Measurements from ENCODE around the gene PANK1. TPM values are rescaled to one million over a fixed set of nuclear protein-coding genes. Genes with fewer than 3 reads are reported as not detected.

PANK1 gene
- total RNA-seq, 1 experiment from 2014 or later = 24.0 TPM

- ChIA-PET POLR2A (no interaction called here), CTCF (no interaction called here)
- peaks cover 17% of the 10 kb centered on the region for H3K4me1 ChIP-seq
- intact Hi-C loops (cut with micrococcal nuclease; ENCODE audit: unreplicated experiment) = loop anchor here (10.0 kb wide), 1 partner anchor 184 kb away; no protein-coding TSS in a partner anchor
- Mint-ChIP-seq H3K9me3 (ENCODE audit: unreplicated experiment) (peaks cover 9% of the 10 kb centered on the region), H3K36me3 (ENCODE audit: insufficient read depth, unreplicated experiment) (peaks cover 6% of the 10 kb centered on the region), H3K27me3 (ENCODE audit: insufficient read depth, unreplicated experiment) (no peaks in the 10 kb centered on the region), H3K27ac (ENCODE audit: unreplicated experiment) (no peak overlapping the region), H3K4me3 (ENCODE audit: unreplicated experiment) (no peak overlapping the region), H3K4me1 (ENCODE audit: low read depth, unreplicated experiment) (peaks cover 8% of the 10 kb centered on the region)
- H3K27me3 ChIP-seq (replicated peaks; ENCODE audit: control insufficient read depth, insufficient read depth, low read length) = no peaks in the 10 kb centered on the region
- peaks cover 10% of the 10 kb centered on the region; the same call in 1 of the 2 replicates for H3K9me3 ChIP-seq
- BruUV-seq (replicated peaks) = no TSS peak
- DNase-seq = no peak
- H3K4me3 ChIP-seq (ENCODE audit: low read depth, low read length) = no peak overlapping the region
- TF ChIP-seq, protein P1, sequence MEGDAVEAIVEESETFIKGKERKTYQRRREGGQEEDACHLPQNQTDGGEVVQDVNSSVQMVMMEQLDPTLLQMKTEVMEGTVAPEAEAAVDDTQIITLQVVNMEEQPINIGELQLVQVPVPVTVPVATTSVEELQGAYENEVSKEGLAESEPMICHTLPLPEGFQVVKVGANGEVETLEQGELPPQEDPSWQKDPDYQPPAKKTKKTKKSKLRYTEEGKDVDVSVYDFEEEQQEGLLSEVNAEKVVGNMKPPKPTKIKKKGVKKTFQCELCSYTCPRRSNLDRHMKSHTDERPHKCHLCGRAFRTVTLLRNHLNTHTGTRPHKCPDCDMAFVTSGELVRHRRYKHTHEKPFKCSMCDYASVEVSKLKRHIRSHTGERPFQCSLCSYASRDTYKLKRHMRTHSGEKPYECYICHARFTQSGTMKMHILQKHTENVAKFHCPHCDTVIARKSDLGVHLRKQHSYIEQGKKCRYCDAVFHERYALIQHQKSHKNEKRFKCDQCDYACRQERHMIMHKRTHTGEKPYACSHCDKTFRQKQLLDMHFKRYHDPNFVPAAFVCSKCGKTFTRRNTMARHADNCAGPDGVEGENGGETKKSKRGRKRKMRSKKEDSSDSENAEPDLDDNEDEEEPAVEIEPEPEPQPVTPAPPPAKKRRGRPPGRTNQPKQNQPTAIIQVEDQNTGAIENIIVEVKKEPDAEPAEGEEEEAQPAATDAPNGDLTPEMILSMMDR (IDR thresholded peaks at IDR 0.05; ENCODE audit: insufficient read depth in 1 of 2, low read depth in 1 of 2, low read length in 1 of 2, severe bottlenecking in 1 of 2, unreplicated experiment in 1 of 2) = no peak
- no peaks in the 10 kb centered on the region for H3K36me3 ChIP-seq (ENCODE audit: control insufficient read depth, insufficient read depth, low read length)
Observed at GRCh38 chr10:89649051-89649450, 4.0 kb upstream of the PANK1 start.

- CTCF ChIA-PET = interaction anchor here (1.3 kb wide), 1 partner anchor 53 kb away, joined by 4 read pairs; no protein-coding TSS in a partner anchor
- H3K4me3 Mint-ChIP-seq (ENCODE audit: unreplicated experiment) = no peak overlapping the region
- POLR2A ChIA-PET = no interaction called here
Observed at GRCh38 chr10:89648074-89648473, 3.0 kb upstream of the PANK1 start.

DNA sequence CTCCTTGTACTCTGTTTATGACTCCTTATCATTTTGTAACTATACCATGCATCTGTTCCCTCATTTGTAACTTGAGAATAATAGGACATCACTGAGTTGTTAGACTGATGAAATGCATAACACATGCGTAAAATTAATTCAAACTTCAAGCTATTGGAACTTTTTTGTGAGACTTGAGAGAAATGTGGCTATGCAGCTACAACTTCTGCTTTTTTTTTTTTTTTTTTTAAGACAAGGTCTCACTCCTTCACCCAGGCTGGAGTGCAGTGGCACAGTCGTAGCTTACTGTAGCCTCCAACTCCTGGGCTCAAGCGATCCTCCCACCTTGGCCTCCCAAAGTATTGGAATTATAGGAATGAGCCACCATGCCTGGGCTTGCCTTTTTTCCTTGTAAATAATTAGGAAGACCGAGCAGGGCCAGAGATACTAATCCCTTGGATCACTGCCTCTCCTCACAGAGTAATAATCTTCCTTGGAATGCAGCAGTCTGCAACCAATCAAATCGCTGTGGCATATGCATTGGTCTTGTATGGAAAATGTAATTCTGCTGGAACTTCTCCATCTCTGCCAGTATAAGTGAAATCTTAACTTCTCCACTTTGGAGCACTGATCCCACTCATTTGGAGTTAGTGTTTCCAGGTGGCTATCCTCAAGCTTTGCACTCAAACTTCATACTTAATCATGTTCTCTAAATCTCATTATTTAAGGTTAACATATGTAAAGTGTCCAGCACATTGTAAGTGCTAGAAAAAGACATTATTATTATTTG, 2.0 kb upstream of the PANK1 start:
- peaks cover 9% of the 10 kb centered on the region for H3K9me3 Mint-ChIP-seq (ENCODE audit: unreplicated experiment)
- Histone ChIP-seq H3K36me3 (ENCODE audit: control insufficient read depth, insufficient read depth, low read length) (no peaks in the 10 kb centered on the region), H3K27me3 (replicated peaks; ENCODE audit: control insufficient read depth, insufficient read depth, low read length) (no peaks in the 10 kb centered on the region), H3K4me3 (ENCODE audit: low read depth, low read length) (no peak overlapping the region), H3K9me3 (peaks cover 10% of the 10 kb centered on the region; the same call in 1 of the 2 replicates), H3K4me1 (peaks cover 17% of the 10 kb centered on the region)
- ChIA-PET CTCF (interaction anchor here (1.3 to 1.5 kb wide), 2 partner anchors 54 kb away, joined by 4 to 6 read pairs; partner anchors contain the start of gene KIF20B), POLR2A (interaction anchor here (1.7 kb wide), 1 partner anchor 54 kb away, joined by 9 read pairs; the partner anchor contains the start of gene KIF20B)
- H3K4me3 Mint-ChIP-seq (ENCODE audit: unreplicated experiment) = peak overlapping the region; percentile 20
- H3K27me3 Mint-ChIP-seq (ENCODE audit: insufficient read depth, unreplicated experiment) = no peaks in the 10 kb centered on the region
- peak overlapping the region; percentile 72 for H3K27ac Mint-ChIP-seq (ENCODE audit: unreplicated experiment)
- no peak for DNase-seq
- TF ChIP-seq, protein P1 (IDR thresholded peaks at IDR 0.05; ENCODE audit: insufficient read depth in 1 of 2, low read depth in 1 of 2, low read length in 1 of 2, severe bottlenecking in 1 of 2, unreplicated experiment in 1 of 2) = no peak
- no TSS peak for BruUV-seq (replicated peaks)
- intact Hi-C loops (cut with micrococcal nuclease; ENCODE audit: unreplicated experiment) = loop anchor here (10.0 kb wide), 1 partner anchor 182 kb away; no protein-coding TSS in a partner anchor
- H3K4me1 Mint-ChIP-seq (ENCODE audit: low read depth, unreplicated experiment) = peaks cover 8% of the 10 kb centered on the region
- H3K36me3 Mint-ChIP-seq (ENCODE audit: insufficient read depth, unreplicated experiment) = peaks cover 6% of the 10 kb centered on the region

More at GRCh38 chr10:89648074-89648473, 3.0 kb upstream of the PANK1 start:
- Mint-ChIP-seq H3K27ac (ENCODE audit: unreplicated experiment) (no peak overlapping the region), H3K36me3 (ENCODE audit: insufficient read depth, unreplicated experiment) (peaks cover 6% of the 10 kb centered on the region), H3K4me1 (ENCODE audit: low read depth, unreplicated experiment) (peaks cover 8% of the 10 kb centered on the region), H3K9me3 (ENCODE audit: unreplicated experiment) (peaks cover 9% of the 10 kb centered on the region), H3K27me3 (ENCODE audit: insufficient read depth, unreplicated experiment) (no peaks in the 10 kb centered on the region)
- intact Hi-C loops (cut with micrococcal nuclease; ENCODE audit: unreplicated experiment) = loop anchor here (10.0 kb wide), 1 partner anchor 183 kb away; no protein-coding TSS in a partner anchor
- no peaks in the 10 kb centered on the region for H3K27me3 ChIP-seq (replicated peaks; ENCODE audit: control insufficient read depth, insufficient read depth, low read length)
- no TSS peak for BruUV-seq (replicated peaks)
- peaks cover 17% of the 10 kb centered on the region for H3K4me1 ChIP-seq
- peaks cover 10% of the 10 kb centered on the region; the same call in 1 of the 2 replicates for H3K9me3 ChIP-seq
- no peak overlapping the region for H3K4me3 ChIP-seq (ENCODE audit: low read depth, low read length)
- DNase-seq = no peak
- TF ChIP-seq, protein P1 (IDR thresholded peaks at IDR 0.05; ENCODE audit: insufficient read depth in 1 of 2, low read depth in 1 of 2, low read length in 1 of 2, severe bottlenecking in 1 of 2, unreplicated experiment in 1 of 2) = no peak
- no peaks in the 10 kb centered on the region for H3K36me3 ChIP-seq (ENCODE audit: control insufficient read depth, insufficient read depth, low read length)

All from Caco-2 (cell line).